Endometrium (tissue), 2 donors: ENCODE measurements around the gene RBL2.
"Not testable (repeated sequence)": the region's sequence is repeated elsewhere in the genome, so short reads cannot be mapped to it uniquely, and the experiment has no call there.

Source experiments
- FAIRE-seq: peaks from 2 replicates; lab custom pipeline; 2012; peaks lifted over from hg19 to GRCh38; lab: Jason Lieb, UNC
- donor health status: control.
- donor health status: control.

Gene RBL2

GRCh38 chr16:53507464-53508179, 73.4 kb downstream of the RBL2 start:
- no peak for FAIRE-seq

GRCh38 chr16:53509906-53510703, 75.8 kb downstream of the RBL2 start:
- peak; percentile 45 for FAIRE-seq

- FAIRE-seq = no peak
These were observed 76.4 kb downstream of the RBL2 start for GRCh38 chr16:53510704-53511070.

- no peak for FAIRE-seq
These were observed 76.8 kb downstream of the RBL2 start for GRCh38 chr16:53511084-53511402.

- FAIRE-seq = no peak
These were observed 77.4 kb downstream of the RBL2 start for GRCh38 chr16:53511403-53512280.

GRCh38 chr16:53512795-53513194, 78.5 kb downstream of the RBL2 start:
- not testable (repeated sequence) for FAIRE-seq

- no peak for FAIRE-seq
These were observed 81.0 kb downstream of the RBL2 start for GRCh38 chr16:53515259-53515658.

GRCh38 chr16:53515811-53516210, 81.5 kb downstream of the RBL2 start:
- no peak for FAIRE-seq

- FAIRE-seq = no peak
These were observed 83.6 kb downstream of the RBL2 start for GRCh38 chr16:53517851-53518250.

GRCh38 chr16:53518550-53519416, 84.5 kb downstream of the RBL2 start:
- no peak for FAIRE-seq

- FAIRE-seq = no peak
These were observed 85.3 kb downstream of the RBL2 start for GRCh38 chr16:53519417-53520091.

- no peak for FAIRE-seq
These were observed 89.0 kb downstream of the RBL2 start for GRCh38 chr16:53523126-53523804.

GRCh38 chr16:53523971-53524548, 89.8 kb downstream of the RBL2 start:
- FAIRE-seq = no peak

- no peak for FAIRE-seq
These were observed 94.5 kb downstream of the RBL2 start for GRCh38 chr16:53528797-53529196.

- FAIRE-seq = no peak
These were observed 95.2 kb downstream of the RBL2 start for GRCh38 chr16:53529513-53529912.

GRCh38 chr16:53530046-53530445, 95.8 kb downstream of the RBL2 start:
- no peak for FAIRE-seq

- FAIRE-seq = no peak
These were observed 96.5 kb downstream of the RBL2 start for GRCh38 chr16:53530741-53531140.

GRCh38 chr16:53534206-53534605, 99.9 kb downstream of the RBL2 start:
- no peak for FAIRE-seq

- no peak for FAIRE-seq
These were observed 103.4 kb downstream of the RBL2 start for GRCh38 chr16:53537626-53538025.

- FAIRE-seq = not testable (repeated sequence)
These were observed 105.1 kb downstream of the RBL2 start for GRCh38 chr16:53539346-53539745.
